ENCODE results near the gene REXO2. TPM values are rescaled to one million over a fixed set of nuclear protein-coding genes. Genes with fewer than 3 reads are reported as not detected.
A peak's percentile ranks its signal among the peaks of the same experiment; 100 is the strongest.

Gene REXO2
- polyA plus RNA-seq, 1 experiment = 401 TPM

DNA sequence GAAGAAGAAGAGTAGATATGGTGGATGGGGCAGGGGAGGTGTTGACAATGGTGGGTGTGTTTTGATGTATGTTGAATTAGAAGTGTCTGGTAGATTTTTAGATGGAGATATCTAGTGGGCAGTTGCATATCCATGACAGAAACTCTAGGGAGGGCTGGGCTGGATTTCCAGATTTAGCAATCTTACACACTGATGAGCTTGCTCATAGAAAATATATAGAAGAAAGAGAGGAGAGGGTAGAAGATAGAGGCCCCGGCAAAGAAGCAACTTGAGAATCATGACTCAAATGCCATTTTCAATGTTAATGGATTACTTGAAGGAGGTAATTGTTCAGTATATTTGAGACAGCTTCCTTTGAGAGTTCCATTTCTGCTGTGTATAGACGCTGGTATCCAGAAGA, 8.2 kb downstream of the REXO2 start:
- CTCF ChIA-PET = interaction anchor here (0.7 kb wide), 1 partner anchor 644 kb away, joined by 4 read pairs; no protein-coding TSS in a partner anchor
- Histone ChIP-seq H3K4me3 (ENCODE audit: low read depth, low read length) (no peak overlapping the region), H3K9me3 (ENCODE audit: control insufficient read depth, insufficient read depth, low read length) (no peaks in the 10 kb centered on the region), H3K27me3 (ENCODE audit: control insufficient read depth, insufficient read depth, low read length) (no peaks in the 10 kb centered on the region), H3K27ac (ENCODE audit: low read depth, low read length) (peak overlapping the region; percentile 76)
- no peak for DNase-seq (ENCODE audit: low read depth, low spot score)
- TF ChIP-seq, protein P1, sequence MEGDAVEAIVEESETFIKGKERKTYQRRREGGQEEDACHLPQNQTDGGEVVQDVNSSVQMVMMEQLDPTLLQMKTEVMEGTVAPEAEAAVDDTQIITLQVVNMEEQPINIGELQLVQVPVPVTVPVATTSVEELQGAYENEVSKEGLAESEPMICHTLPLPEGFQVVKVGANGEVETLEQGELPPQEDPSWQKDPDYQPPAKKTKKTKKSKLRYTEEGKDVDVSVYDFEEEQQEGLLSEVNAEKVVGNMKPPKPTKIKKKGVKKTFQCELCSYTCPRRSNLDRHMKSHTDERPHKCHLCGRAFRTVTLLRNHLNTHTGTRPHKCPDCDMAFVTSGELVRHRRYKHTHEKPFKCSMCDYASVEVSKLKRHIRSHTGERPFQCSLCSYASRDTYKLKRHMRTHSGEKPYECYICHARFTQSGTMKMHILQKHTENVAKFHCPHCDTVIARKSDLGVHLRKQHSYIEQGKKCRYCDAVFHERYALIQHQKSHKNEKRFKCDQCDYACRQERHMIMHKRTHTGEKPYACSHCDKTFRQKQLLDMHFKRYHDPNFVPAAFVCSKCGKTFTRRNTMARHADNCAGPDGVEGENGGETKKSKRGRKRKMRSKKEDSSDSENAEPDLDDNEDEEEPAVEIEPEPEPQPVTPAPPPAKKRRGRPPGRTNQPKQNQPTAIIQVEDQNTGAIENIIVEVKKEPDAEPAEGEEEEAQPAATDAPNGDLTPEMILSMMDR (IDR thresholded peaks at IDR 0.05; ENCODE audit: low read depth, low read length) = no peak
- POLR2A ChIA-PET = interaction anchor here (0.9 kb wide), 1 partner anchor 8 kb away, joined by 4 read pairs; the partner anchor contains the start of gene REXO2

GRCh38 chr11:114447892-114448291, 8.6 kb downstream of the REXO2 start:
- TF ChIP-seq, protein P1 (IDR thresholded peaks at IDR 0.05; ENCODE audit: low read depth, low read length) = no peak
- CTCF ChIA-PET = no interaction called here
- no peaks in the 10 kb centered on the region for H3K27me3 ChIP-seq (ENCODE audit: control insufficient read depth, insufficient read depth, low read length)
- H3K4me3 ChIP-seq (ENCODE audit: low read depth, low read length) = no peak overlapping the region
- H3K9me3 ChIP-seq (ENCODE audit: control insufficient read depth, insufficient read depth, low read length) = no peaks in the 10 kb centered on the region
- DNase-seq (ENCODE audit: low read depth, low spot score) = peak; percentile 49
- H3K27ac ChIP-seq (ENCODE audit: low read depth, low read length) = peak overlapping the region; percentile 76
- POLR2A ChIA-PET = interaction anchor here (0.9 kb wide), 1 partner anchor 9 kb away, joined by 4 read pairs; the partner anchor contains the start of gene REXO2

DNA sequence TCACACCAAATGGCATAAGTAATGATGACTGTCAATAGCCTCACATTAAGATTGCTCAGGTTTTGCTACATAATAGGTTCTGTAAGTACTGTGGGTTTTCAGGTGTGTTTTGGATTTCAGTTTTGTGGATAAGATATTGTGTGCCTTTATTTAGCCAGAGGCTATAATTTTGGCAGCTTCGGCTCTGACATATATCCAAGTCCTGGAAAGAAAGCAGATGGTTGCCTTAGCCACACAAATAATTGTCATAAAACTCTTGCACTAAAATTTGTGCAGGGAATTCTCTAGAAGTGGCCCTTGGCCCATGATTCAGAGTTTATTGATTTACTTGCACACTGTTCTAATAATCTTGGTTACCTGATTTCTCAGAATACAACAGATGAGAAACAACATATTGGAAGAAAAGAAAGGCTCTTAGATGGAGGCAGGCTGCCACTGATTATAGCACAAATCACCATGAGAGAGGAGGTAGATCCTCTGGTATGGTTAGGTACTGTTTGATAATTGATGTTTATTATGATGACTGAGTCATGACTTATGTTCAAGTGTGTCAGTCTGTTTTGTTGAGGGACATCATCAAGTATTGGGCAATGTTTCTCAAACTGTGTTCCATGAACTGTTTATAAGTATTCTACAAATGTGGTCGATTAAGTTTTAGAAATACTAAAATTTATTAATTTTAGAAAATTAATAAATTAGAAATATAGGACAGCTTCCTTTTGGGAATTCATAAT, 9.6 kb downstream of the REXO2 start:
- peak overlapping the region; percentile 41 for H3K27ac ChIP-seq (ENCODE audit: low read depth, low read length)
- TF ChIP-seq, protein P1 (IDR thresholded peaks at IDR 0.05; ENCODE audit: low read depth, low read length) = no peak

GRCh38 chr11:114449845-114450244, 10.6 kb downstream of the REXO2 start:
- Histone ChIP-seq H3K4me3 (ENCODE audit: low read depth, low read length) (no peak overlapping the region), H3K27me3 (ENCODE audit: control insufficient read depth, insufficient read depth, low read length) (no peaks in the 10 kb centered on the region), H3K9me3 (ENCODE audit: control insufficient read depth, insufficient read depth, low read length) (no peaks in the 10 kb centered on the region), H3K27ac (ENCODE audit: low read depth, low read length) (no peak overlapping the region)
- no peak for DNase-seq (ENCODE audit: low read depth, low spot score)
- TF ChIP-seq, protein P1 (IDR thresholded peaks at IDR 0.05; ENCODE audit: low read depth, low read length) = no peak
- POLR2A ChIA-PET = no interaction called here
- CTCF ChIA-PET = interaction anchor here (0.7 to 2.7 kb wide), 3 partner anchors 19 to 132 kb away, joined by 3 to 12 read pairs (median 4); no protein-coding TSS in a partner anchor

More for the DNA sequence above, 9.6 kb downstream of the REXO2 start:
- ChIA-PET POLR2A (no interaction called here), CTCF (no interaction called here)
- no peak overlapping the region for H3K4me3 ChIP-seq (ENCODE audit: low read depth, low read length)
- no peaks in the 10 kb centered on the region for H3K9me3 ChIP-seq (ENCODE audit: control insufficient read depth, insufficient read depth, low read length)
- no peak for DNase-seq (ENCODE audit: low read depth, low spot score)
- no peaks in the 10 kb centered on the region for H3K27me3 ChIP-seq (ENCODE audit: control insufficient read depth, insufficient read depth, low read length)

GRCh38 chr11:114452399-114452798, 13.1 kb downstream of the REXO2 start:
- POLR2A ChIA-PET = no interaction called here
- no peaks in the 10 kb centered on the region for H3K27me3 ChIP-seq (ENCODE audit: control insufficient read depth, insufficient read depth, low read length)
- no peak overlapping the region for H3K4me3 ChIP-seq (ENCODE audit: low read depth, low read length)
- H3K27ac ChIP-seq (ENCODE audit: low read depth, low read length) = no peak overlapping the region
- CTCF ChIA-PET = interaction anchor here (0.7 to 2.7 kb wide), 3 partner anchors 104 to 171 kb away, joined by 3 to 12 read pairs (median 4); no protein-coding TSS in a partner anchor
- no peaks in the 10 kb centered on the region for H3K9me3 ChIP-seq (ENCODE audit: control insufficient read depth, insufficient read depth, low read length)
- DNase-seq (ENCODE audit: low read depth, low spot score) = no peak
- TF ChIP-seq, protein P1 (IDR thresholded peaks at IDR 0.05; ENCODE audit: low read depth, low read length) = no peak
